HEK293T (cell line): Measurements from ENCODE around the gene KRT32.

Experiments used
- ARNT ChIP-seq: fragments of 450-650 bp; IDR thresholded peaks from 2 replicates; pipeline ENCODE4 v1.6.1; 2017; ENCODE audit warnings: mild to moderate bottlenecking
- BHLHE40 ChIP-seq: fragments of 450-650 bp; IDR thresholded peaks from 2 replicates; pipeline ENCODE4 v1.6.1; 2016; ENCODE audit warnings: mild to moderate bottlenecking, moderate library complexity, borderline replicate concordance
- CTBP1 ChIP-seq: fragments of 450-650 bp; IDR thresholded peaks from 2 replicates; pipeline ENCODE4 v1.6.1; 2016; ENCODE audit warnings: borderline replicate concordance
- ELF4 ChIP-seq: fragments of 450-650 bp; IDR thresholded peaks from 2 replicates; pipeline ENCODE4 v1.6.1; 2017; ENCODE audit warnings: antibody characterized with exemption
- FOXA1 ChIP-seq: fragments of 450-650 bp; IDR thresholded peaks from 2 replicates; pipeline ENCODE4 v1.6.1; 2016; ENCODE audit warnings: mild to moderate bottlenecking
- FOXK2 ChIP-seq: fragments of 450-650 bp; IDR thresholded peaks from 2 replicates; pipeline ENCODE4 v1.6.1; 2016; ENCODE audit warnings: mild to moderate bottlenecking
- L3MBTL2 ChIP-seq: fragments of 450-650 bp; conservative IDR thresholded peaks from 2 replicates; pipeline ENCODE4 v1.6.1; 2016; ENCODE audit warnings: mild to moderate bottlenecking
- NFRKB ChIP-seq: fragments of 450-650 bp; IDR thresholded peaks from 2 replicates; pipeline ENCODE4 v1.6.1; 2016; ENCODE audit warnings: mild to moderate bottlenecking, moderate library complexity

DNA sequence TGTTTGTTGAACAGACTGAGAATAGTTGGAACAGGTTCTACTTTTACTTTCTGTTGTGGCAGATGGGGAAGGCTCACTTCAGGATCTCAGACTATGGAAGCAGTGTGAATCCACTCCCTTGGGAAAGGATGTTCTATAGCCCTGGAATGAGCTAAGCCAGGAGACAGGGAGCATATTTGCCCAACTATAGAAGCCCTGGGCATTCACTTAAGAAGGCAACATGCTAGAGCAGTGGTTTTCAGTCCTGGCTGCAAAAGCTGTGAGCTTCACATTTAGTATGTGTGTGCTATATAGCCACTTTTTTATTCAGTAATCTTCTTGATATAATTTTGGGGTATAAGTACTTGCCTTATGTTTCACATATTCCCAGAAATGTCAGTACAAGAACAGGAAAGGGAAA, 1.2 kb upstream of the KRT32 start:
- TF ChIP-seq FOXA1 (no peak), CTBP1 (no peak), ARNT (no peak), BHLHE40 (no peak), FOXK2 (no peak), NFRKB (no peak), L3MBTL2 (no peak), ELF4 (no peak)
